Frontal cortex (tissue), 4 donors: Measurements from ENCODE around the gene DNAAF5. TPM values are rescaled to one million over a fixed set of nuclear protein-coding genes. Genes with fewer than 3 reads are reported as not detected.

Experiments used
- DNase-seq, 2 donors: peaks; one replicate each; pipeline ENCODE4 v3.0.0; 2012; ENCODE audit warnings: low spot score in 2 of 2
- FAIRE-seq: peaks from 2 replicates; lab custom pipeline; 2012; peaks lifted over from hg19 to GRCh38; lab: Jason Lieb, UNC
- total RNA-seq: library from RNA; depleted of rRNA; stranded (reverse); fragments of >200 nt; gene quantifications from one replicate; pipeline ENCODE4 v1.2.3, GENCODE V29; 2014
- donor health status: control.
- donor health status: control.
- donor health status: control.

Gene DNAAF5
- total RNA-seq, 1 donor from 2014 or later: 6.5 TPM

GRCh38 chr7:703049-703448 is 23.4 kb upstream of the DNAAF5 start:
- FAIRE-seq (no peak), DNase-seq (no peak)

DNA sequence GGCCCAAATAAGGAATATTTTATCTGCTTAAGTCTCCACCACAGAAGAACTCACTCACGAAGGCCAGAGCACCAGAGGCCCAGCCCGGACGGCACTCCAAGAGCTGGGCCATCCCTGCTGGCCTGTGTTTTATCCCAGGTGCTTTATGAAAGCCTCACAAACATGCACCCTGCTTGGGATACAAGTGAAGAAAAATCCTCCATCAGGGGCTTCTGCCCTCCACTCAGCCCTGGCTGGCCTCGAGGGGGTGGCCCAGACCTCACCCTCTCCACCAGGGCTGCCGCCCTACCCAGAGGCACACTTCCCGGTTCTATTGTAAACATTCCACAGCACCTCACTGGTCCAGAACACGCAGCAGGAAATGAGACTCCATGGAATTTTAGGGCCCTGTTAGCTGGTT is 19.8 kb upstream of the DNAAF5 start:
- FAIRE-seq (no peak), DNase-seq (no peak)

DNA sequence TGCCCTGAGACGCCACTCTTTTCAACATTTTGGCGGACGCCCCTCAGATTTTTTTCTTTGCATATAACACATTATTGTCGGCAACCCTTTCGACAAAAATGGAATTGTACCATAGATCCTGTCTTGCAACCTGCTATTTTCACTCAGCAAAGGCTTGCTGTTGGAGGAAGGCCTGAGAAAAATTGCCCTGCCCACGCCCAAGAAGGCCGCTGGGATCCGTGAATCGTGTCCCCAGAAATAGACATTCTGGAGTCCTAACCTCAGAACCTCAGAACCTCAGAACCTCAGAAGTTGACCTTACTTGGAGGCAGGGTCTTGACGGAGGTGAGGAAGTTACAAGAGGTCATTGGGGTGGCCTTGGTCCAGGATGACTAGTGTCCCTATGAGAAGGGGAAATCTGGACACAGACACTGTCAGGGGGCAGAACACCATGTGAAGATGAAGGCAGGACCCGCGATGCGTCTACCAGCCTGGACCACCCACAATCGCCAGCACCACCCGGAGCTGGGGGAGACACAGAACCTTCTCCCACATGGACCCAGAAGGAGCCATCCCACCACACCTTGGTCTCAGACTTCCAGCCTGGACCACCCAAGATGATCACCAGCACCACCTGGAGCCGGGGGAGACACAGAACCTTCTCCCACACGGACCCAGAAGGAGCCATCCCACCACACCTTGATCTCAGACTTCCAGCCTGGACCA is 19.1 kb upstream of the DNAAF5 start:
- FAIRE-seq (no peak), DNase-seq (no peak)

DNA sequence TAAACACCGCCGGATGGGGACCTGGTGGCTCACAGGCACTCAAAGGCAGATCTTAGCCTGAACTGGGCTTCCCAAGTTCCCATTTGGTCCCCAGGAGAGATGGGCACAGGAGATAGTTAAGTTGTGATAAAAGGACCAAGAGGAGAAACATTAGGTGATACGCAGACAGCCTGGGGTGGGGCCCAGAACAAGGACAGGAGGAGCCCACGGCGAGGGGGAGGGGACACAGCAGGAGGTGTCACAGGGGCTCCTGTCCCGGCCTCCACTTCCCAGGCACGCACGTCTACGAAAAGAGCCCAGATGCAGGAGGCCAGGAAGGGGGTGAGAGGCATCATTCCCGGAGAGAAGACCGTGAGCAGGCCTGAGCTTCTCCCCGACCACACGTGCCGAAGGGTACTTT is 16.3 kb upstream of the DNAAF5 start:
- no peak for DNase-seq

DNA sequence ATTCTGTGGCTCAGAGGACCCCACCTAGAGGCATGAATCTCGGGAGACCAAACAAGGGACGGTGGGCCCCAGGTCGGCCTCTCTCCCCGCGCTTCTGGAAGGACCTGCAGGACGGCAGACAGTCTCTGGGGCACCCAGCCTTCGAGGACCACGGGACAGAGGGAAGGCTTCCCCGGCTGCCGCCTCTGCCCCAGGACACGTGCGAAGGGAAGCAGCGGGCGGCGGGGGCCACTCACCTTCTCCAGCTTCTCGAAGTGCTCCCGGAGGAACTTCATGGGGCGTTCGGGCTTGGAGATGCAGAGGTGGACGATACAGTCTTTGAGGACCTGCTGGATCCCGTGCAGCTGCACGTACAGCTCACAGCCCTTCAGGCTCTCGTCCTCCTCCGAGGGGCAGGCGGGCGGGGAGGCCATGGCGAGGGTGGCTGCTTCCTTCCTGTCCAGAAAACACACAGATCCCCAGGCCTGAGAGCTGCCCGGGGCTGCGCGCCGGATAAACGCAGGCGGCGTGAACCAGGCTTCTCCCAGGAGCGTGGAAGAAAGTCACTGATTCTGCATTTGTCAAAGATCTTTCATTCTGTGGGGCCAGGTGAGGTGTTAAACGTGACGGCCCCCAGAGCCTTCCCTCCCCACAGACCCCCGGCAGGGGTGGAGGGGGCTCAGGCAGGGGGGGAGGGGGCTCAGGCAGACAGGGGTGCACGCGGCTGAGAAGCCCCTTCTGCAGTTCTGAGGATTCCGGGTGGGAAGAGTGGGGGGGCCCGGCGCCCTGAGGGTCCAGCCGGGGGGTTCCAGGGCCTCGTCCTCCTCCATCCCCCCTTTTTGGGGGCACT is 15.2 kb upstream of the DNAAF5 start:
- DNase-seq (no peak), FAIRE-seq (no peak)

More for the DNA sequence above, 16.3 kb upstream of the DNAAF5 start:
- FAIRE-seq: no peak

- no peak for DNase-seq
Observed at GRCh38 chr7:711922-712380, 14.5 kb upstream of the DNAAF5 start.

GRCh38 chr7:712381-713138 is 13.9 kb upstream of the DNAAF5 start:
- FAIRE-seq (no peak), DNase-seq (peak; percentile 57 to 62)

More at GRCh38 chr7:711922-712380, 14.5 kb upstream of the DNAAF5 start:
- FAIRE-seq: no peak

- FAIRE-seq (no peak), DNase-seq (no peak)
Observed at GRCh38 chr7:713139-713457, 13.4 kb upstream of the DNAAF5 start.

DNA sequence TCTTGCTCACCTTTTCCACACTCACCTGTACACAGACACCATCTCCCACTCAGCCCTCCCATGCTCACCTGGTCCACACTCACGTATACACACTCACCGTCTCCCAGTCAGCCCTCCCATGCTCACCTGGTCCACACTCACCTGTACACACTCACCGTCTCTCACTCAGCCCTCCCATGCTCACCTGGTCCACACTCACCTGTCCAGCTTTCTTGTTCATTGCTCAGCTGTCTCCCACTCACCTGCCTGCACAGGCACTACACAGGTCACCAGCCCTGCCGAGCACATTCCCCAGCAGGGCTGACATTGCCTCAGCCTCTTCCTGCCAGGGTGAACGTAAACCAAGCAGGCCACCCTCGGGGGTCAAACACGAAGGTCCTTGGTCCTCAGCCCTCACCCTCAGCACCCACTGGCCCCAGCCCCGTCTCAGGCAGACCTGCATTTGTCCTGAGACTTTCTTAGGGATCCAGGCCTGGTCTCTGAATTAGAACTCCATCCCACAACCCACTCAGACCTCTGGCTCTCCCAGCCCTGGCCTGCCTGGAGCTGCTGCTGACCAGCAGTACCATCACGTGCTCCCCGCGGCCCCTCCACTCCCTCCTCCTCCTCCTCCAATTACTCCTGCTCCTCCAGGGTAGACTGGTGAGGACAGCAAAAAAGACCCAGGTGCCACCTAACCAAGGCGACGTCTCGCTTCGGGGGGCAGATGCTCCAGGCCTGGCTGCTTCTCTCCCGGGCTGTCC is 12.8 kb upstream of the DNAAF5 start:
- no peak for FAIRE-seq
- DNase-seq: no peak

GRCh38 chr7:714251-714671 is 12.2 kb upstream of the DNAAF5 start:
- no peak for FAIRE-seq
- no peak for DNase-seq

- FAIRE-seq (no peak), DNase-seq (no peak)
Observed at GRCh38 chr7:716222-716621, 10.3 kb upstream of the DNAAF5 start.

DNA sequence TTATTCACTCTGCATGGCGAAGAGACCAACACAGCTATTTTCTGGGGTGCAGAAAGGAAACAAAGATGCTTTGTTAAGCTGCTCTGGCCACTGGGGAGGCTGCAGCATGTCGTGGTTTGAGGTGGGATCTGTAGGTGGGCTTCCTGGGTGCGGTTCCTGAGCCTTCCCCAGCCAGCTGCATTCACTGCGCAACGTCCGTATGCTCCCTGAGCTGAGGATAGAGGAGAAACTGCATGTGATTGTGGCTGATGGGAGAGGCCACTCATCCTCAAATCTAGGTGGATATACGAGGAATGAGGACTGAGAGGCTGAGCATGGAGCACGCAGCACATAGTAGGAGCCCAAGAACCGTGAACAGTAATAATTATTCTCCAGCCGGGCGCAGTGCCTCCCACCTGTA is 9.9 kb upstream of the DNAAF5 start:
- FAIRE-seq (no peak), DNase-seq (no peak)

GRCh38 chr7:721619-722248 is 4.8 kb upstream of the DNAAF5 start:
- FAIRE-seq (no peak), DNase-seq (no peak)

GRCh38 chr7:723541-723940 is 3.0 kb upstream of the DNAAF5 start:
- FAIRE-seq (no peak), DNase-seq (no peak)

DNA sequence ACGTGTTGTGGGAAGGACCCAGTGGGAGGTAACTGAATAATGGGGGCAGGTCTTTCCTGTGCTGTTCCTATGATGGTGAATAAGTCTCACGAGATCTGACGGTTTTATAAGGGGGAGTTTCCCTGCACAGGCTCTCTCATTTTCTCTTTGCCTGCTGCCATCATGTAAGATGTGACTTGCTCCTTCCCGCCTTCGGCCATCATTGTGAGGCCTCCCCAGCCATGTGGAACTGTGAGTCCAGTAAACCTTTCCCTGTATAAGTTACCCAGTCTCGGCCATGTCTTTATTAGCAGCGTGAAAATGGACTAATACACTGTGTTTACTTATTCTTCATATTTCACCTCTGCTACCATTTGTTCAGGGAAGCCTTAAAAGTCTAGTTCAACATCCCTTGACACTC is 2.2 kb upstream of the DNAAF5 start:
- DNase-seq (no peak), FAIRE-seq (no peak)

DNA sequence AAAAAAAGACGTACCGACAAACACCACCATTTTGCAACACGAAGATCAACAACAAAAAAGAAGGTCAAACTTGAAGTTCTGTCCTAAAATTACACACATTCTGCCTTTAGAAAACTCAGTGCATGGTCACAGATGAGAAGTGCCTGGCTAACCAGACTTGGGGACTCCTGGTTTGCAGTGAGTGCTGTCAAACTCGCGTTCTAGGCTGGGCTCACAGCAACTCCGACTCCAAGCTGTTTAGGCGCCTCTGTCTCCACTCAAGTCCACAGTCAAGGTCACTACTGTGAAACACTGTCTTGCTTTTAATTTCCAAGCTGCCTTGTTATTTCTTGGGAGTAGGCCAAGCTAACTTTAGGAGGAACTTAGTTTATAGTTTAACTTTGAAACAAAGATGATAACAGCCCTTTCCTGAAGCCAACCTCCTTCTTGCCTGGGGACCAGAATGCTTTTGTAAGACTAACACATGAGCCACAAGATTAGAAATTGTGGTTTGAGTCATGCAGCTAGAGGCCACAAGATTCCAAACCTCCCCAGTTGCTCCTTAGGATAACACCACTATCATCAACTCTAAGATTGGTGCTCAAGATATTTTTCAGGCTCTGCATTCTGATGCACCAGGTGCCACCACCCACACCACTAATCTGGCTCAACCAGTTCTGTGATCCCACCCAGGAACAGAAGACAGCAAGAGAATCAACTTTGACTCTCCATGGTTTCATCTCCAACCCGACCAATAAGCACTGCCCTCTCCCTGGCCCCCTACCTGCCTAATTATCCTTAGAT is 1.1 kb upstream of the DNAAF5 start:
- DNase-seq (no peak), FAIRE-seq (no peak)

- DNase-seq (peak in 1 of 2 donors; percentile 61), FAIRE-seq (no peak)
Observed at GRCh38 chr7:726854-727103, 280 bp downstream of the DNAAF5 start.

- DNase-seq (peak in 1 of 2 donors; percentile 54), FAIRE-seq (no peak)
Observed at GRCh38 chr7:727104-727805, 756 bp downstream of the DNAAF5 start, which contains the start of gene PRKAR1B. Gene PRKAR1B, minus strand, starts transcription at chr7:727281. Its CDS starts 15,776 bp downstream, at chr7:711505.
